Naive thymus-derived CD4-positive, alpha-beta T cell (primary cell): ENCODE measurements around the gene MBNL2. TPM values are rescaled to one million over a fixed set of nuclear protein-coding genes. Genes with fewer than 3 reads are reported as not detected.

Experiments
- ATAC-seq: fragments of 150-1000 bp; cut with Tn5 transposase; 2 replicates; pipeline ENCODE4 v1.10.0; 2021; ENCODE audit warnings: mild to moderate bottlenecking, moderate library complexity
- CTCF ChIA-PET: fragments of 350-600 bp; sonication (Branson Sonifier 250); formaldehyde crosslinking; loops from one replicate; lab custom pipeline; 2021; ENCODE audit warnings: antibody characterized with exemption; lab: Charles Lee
- POLR2A ChIA-PET: fragments of 350-600 bp; sonication (Branson Sonifier 250); formaldehyde crosslinking; loops from one replicate; lab custom pipeline; 2021; ENCODE audit warnings: antibody characterized with exemption, inconsistent platforms; lab: Charles Lee
- DNase-seq, 9 donors: peaks; one replicate each; pipeline versions ENCODE4 v3.0.0 to v3.0.0-alpha.2; 2020 to 2022; ENCODE audit warnings: mixed read lengths in 1 of 9
- H3K27ac ChIP-seq: one replicate; pipeline ENCODE4 v1.7.0; 2013; ENCODE audit warnings: mild to moderate bottlenecking, low read depth, low read length, moderate library complexity
- H3K27me3 ChIP-seq, 2 donors: one replicate each; pipeline ENCODE4 v1.7.0; 2013; ENCODE audit warnings: low read length in 2 of 2, mild to moderate bottlenecking in 2 of 2, moderate library complexity in 2 of 2; ENCODE audit not compliant: control insufficient read depth in 2 of 2, insufficient read depth in 2 of 2
- H3K36me3 ChIP-seq, 3 experiments: 1 replicate in 2 of 3; 2 replicates in 1 of 3; pipeline ENCODE4 v1.7.0; 2013; ENCODE audit warnings: low read length in 3 of 3, mild to moderate bottlenecking in 3 of 3, moderate library complexity in 1 of 3; ENCODE audit not compliant: insufficient read depth in 3 of 3, control insufficient read depth in 2 of 3
- H3K4me1 ChIP-seq, 2 donors: one replicate each; pipeline ENCODE4 v1.7.0; 2013; ENCODE audit warnings: low read length in 2 of 2, mild to moderate bottlenecking in 2 of 2, moderate library complexity in 1 of 2; ENCODE audit not compliant: control insufficient read depth in 2 of 2, insufficient read depth in 2 of 2
- H3K4me3 ChIP-seq: 2 replicates; pipeline ENCODE4 v1.7.0; 2013; ENCODE audit warnings: mild to moderate bottlenecking, low read length
- H3K9me3 ChIP-seq, 3 experiments: 1 replicate in 2 of 3; 2 replicates in 1 of 3; pipeline ENCODE4 v1.7.0; 2013; ENCODE audit warnings: low read length in 3 of 3; ENCODE audit not compliant: control insufficient read depth in 2 of 3
- H3K27ac Mint-ChIP-seq, 9 donors: one replicate each; pipeline ENCODE4 v1.8.0; 2020 to 2022; ENCODE audit warnings: mixed read lengths in 9 of 9, mild to moderate bottlenecking in 8 of 9, moderate library complexity in 5 of 9, inconsistent platforms in 2 of 9
- H3K27me3 Mint-ChIP-seq, 5 donors: one replicate each; pipeline ENCODE4 v1.8.0; 2021 to 2022; ENCODE audit warnings: mixed read lengths in 5 of 5, mild to moderate bottlenecking in 1 of 5
- H3K36me3 Mint-ChIP-seq, 5 donors: one replicate each; pipeline ENCODE4 v1.8.0; 2020 to 2022; ENCODE audit warnings: mixed read lengths in 5 of 5, mild to moderate bottlenecking in 3 of 5, inconsistent platforms in 1 of 5
- H3K4me1 Mint-ChIP-seq, 7 donors: one replicate each; pipeline ENCODE4 v1.8.0; 2020 to 2022; ENCODE audit warnings: mixed read lengths in 7 of 7, mild to moderate bottlenecking in 3 of 7, inconsistent platforms in 1 of 7
- H3K4me3 Mint-ChIP-seq, 10 donors: one replicate each; pipeline ENCODE4 v1.8.0; 2020 to 2022; ENCODE audit warnings: mild to moderate bottlenecking in 10 of 10, mixed read lengths in 10 of 10, moderate library complexity in 6 of 10, inconsistent platforms in 2 of 10
- H3K9me3 Mint-ChIP-seq, 11 donors: one replicate each; pipeline ENCODE4 v1.8.0; 2020 to 2022; ENCODE audit warnings: mixed read lengths in 11 of 11, mild to moderate bottlenecking in 4 of 11, inconsistent platforms in 1 of 11, moderate library complexity in 1 of 11
- intact Hi-C, 2 donors: fragments of 100-400 bp; cut with micrococcal nuclease; formaldehyde crosslinking; loops; one replicate each; pipeline ENCODE4 v1.15.1; 2023
- polyA plus RNA-seq, 2 donors: library from polyadenylated mRNA; unstranded; fragments of 300-500 nt; fragmentation: Illumina TruSeq; gene quantifications; one replicate each; pipeline ENCODE4 v1.2.3, GENCODE V29; 2021
- total RNA-seq, 6 experiments: library from RNA in 5 of 6; stranded (reverse) in 5 of 6; gene quantifications; 1 replicate in 5 of 6; 2 replicates in 1 of 6; pipeline ENCODE4 v1.2.3 and lab custom pipeline; 2021 to 2026

Gene MBNL2
- total and polyA plus RNA-seq, 7 experiments from 2014 or later: 13.4 to 28.6 (median 23.3) TPM

DNA sequence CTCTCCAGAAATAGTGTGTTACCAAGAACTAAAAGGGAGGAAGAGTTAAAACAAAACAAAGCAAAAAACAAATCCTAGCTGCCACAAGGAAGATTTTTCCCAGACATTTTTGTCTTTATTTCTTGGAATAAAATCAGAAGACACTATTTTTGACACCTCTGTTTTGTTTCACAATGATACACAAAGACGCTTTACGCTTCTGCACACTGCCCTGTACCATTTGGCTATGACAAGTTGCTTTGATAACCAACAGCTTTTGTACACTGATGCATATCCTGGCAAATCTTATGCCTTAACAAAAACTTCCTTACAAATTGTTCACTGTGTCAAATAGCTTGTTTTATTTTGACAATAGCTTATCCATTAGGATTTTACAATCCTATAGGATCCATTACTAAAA is 108.3 kb downstream of the MBNL2 start:
- CTCF ChIA-PET: interaction anchor here (0.8 to 3.4 kb wide), 2 partner anchors 10 to 220 kb away, joined by 3 to 9 read pairs; no protein-coding TSS in a partner anchor

DNA sequence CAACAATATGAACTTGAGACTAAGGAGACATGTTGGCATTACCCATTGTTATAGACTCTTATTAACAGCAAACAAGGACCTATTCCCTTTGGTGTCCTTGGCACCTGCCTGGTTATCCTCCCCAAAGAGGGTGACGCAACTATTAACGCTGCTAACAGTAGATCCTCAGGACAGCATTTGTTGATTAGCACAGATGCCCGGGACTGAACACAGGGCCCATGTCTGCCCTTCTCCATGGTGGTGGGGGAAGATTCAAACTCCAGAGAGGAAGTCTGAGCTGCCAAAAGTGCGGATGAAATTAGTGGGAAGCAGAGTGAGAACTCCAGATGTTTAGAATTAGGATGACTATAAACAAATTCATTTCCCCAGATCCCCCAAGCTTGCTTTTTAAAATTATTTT is 110.6 kb downstream of the MBNL2 start:
- no peak overlapping the region for H3K27ac ChIP-seq
- DNase-seq (no peak), ATAC-seq (no peak)
- H3K36me3 ChIP-seq: peaks cover 0 to 22% (median 0%) of the 10 kb centered on the region in 3 experiments
- Mint-ChIP-seq H3K36me3 (peaks cover 0 to 27% (median 7%) of the 10 kb centered on the region in 5 donors), H3K9me3 (no peaks in the 10 kb centered on the region), H3K4me1 (peaks cover 0 to 33% (median 19%) of the 10 kb centered on the region in 7 donors), H3K27me3 (no peaks in the 10 kb centered on the region), H3K27ac (no peak overlapping the region), H3K4me3 (no peak overlapping the region)
- no peaks in the 10 kb centered on the region for H3K9me3 ChIP-seq
- no peaks in the 10 kb centered on the region for H3K4me1 ChIP-seq
- H3K4me3 ChIP-seq: no peak overlapping the region
- ChIA-PET POLR2A (no interaction called here), CTCF (interaction anchor here (3.4 kb wide), 1 partner anchor 222 kb away, joined by 9 read pairs; no protein-coding TSS in a partner anchor)
- H3K27me3 ChIP-seq: no peaks in the 10 kb centered on the region
- intact Hi-C loops: no loop called here

More for the DNA sequence above, 108.3 kb downstream of the MBNL2 start:
- POLR2A ChIA-PET: no interaction called here
- no peaks in the 10 kb centered on the region for H3K27me3 ChIP-seq
- no peak overlapping the region for H3K27ac ChIP-seq
- H3K4me1 ChIP-seq: no peaks in the 10 kb centered on the region
- H3K9me3 Mint-ChIP-seq: no peaks in the 10 kb centered on the region
- no peaks in the 10 kb centered on the region for H3K9me3 ChIP-seq
- ATAC-seq: no peak
- H3K36me3 Mint-ChIP-seq: peaks cover 0 to 26% (median 4%) of the 10 kb centered on the region in 5 donors
- H3K4me3 Mint-ChIP-seq: no peak overlapping the region
- peaks cover 0 to 7% (median 0%) of the 10 kb centered on the region in 3 experiments for H3K36me3 ChIP-seq
- H3K4me3 ChIP-seq: no peak overlapping the region
- no peaks in the 10 kb centered on the region for H3K27me3 Mint-ChIP-seq
- no peak for DNase-seq
- peaks cover 0 to 36% (median 24%) of the 10 kb centered on the region in 7 donors for H3K4me1 Mint-ChIP-seq
- intact Hi-C loops: no loop called here
- H3K27ac Mint-ChIP-seq: no peak overlapping the region

DNA sequence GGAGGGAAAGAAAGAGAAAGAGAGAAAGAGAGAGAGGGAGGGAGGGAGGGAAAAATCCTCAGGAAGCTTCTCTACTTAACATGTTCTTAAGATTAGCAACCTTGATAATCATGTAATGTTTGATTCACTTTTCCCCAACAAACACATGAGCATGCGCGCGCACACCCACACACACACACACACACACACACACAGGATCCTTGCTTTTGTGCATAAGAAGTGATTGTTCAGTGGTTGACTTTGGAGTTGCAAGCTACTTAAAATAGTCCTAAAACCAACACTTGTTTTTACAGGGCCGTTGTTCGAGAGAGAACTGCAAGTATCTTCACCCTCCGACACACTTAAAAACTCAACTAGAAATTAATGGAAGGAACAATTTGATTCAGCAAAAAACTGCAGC is 111.8 kb downstream of the MBNL2 start:
- intact Hi-C loops: no loop called here
- Histone ChIP-seq H3K4me3 (no peak overlapping the region), H3K9me3 (no peaks in the 10 kb centered on the region), H3K27ac (no peak overlapping the region), H3K4me1 (no peaks in the 10 kb centered on the region), H3K27me3 (no peaks in the 10 kb centered on the region), H3K36me3 (peaks cover 0 to 22% (median 0%) of the 10 kb centered on the region in 3 experiments)
- H3K36me3 Mint-ChIP-seq: peaks cover 0 to 27% (median 7%) of the 10 kb centered on the region in 5 donors
- no peaks in the 10 kb centered on the region for H3K9me3 Mint-ChIP-seq
- CTCF ChIA-PET: interaction anchor here (3.4 kb wide), 1 partner anchor 224 kb away, joined by 9 read pairs; no protein-coding TSS in a partner anchor
- H3K27ac Mint-ChIP-seq: no peak overlapping the region
- no peaks in the 10 kb centered on the region for H3K27me3 Mint-ChIP-seq
- ATAC-seq (no peak), DNase-seq (no peak)
- H3K4me1 Mint-ChIP-seq: peaks cover 0 to 29% (median 16%) of the 10 kb centered on the region in 7 donors
- POLR2A ChIA-PET: no interaction called here
- no peak overlapping the region for H3K4me3 Mint-ChIP-seq

DNA sequence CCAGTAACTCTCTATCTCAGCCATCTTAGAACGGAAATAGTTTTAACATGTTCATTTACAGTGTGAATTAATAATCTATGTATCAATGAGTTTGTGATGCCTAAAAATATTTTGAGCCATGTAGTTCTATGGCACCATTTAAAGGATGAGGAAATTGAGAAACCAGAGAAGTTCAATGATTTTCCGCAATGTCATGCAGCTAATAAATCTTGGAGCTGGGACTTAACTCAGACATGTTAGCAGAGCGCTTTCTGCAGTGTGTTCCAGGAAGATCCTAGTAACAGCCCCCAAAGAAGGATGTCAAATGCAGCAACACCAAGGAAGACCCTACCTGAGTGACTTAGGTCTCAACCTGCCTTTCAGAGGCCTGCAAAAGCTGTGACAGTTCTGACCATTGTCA is 112.6 kb downstream of the MBNL2 start:
- Histone ChIP-seq H3K36me3 (peaks cover 0 to 22% (median 0%) of the 10 kb centered on the region in 3 experiments), H3K4me3 (no peak overlapping the region), H3K27me3 (no peaks in the 10 kb centered on the region), H3K4me1 (peaks cover 0 to 3% of the 10 kb centered on the region in 2 donors), H3K27ac (no peak overlapping the region), H3K9me3 (no peaks in the 10 kb centered on the region)
- POLR2A ChIA-PET: interaction anchor here (0.8 kb wide), 1 partner anchor 42 kb away, joined by 5 read pairs; no protein-coding TSS in a partner anchor
- H3K9me3 Mint-ChIP-seq: no peaks in the 10 kb centered on the region
- H3K4me1 Mint-ChIP-seq: peaks cover 0 to 22% (median 11%) of the 10 kb centered on the region in 7 donors
- CTCF ChIA-PET: no interaction called here
- no peak overlapping the region for H3K27ac Mint-ChIP-seq
- ATAC-seq: no peak
- no peak overlapping the region for H3K4me3 Mint-ChIP-seq
- DNase-seq: no peak
- H3K27me3 Mint-ChIP-seq: no peaks in the 10 kb centered on the region
- intact Hi-C loops: no loop called here
- peaks cover 0 to 26% (median 7%) of the 10 kb centered on the region in 5 donors for H3K36me3 Mint-ChIP-seq

DNA sequence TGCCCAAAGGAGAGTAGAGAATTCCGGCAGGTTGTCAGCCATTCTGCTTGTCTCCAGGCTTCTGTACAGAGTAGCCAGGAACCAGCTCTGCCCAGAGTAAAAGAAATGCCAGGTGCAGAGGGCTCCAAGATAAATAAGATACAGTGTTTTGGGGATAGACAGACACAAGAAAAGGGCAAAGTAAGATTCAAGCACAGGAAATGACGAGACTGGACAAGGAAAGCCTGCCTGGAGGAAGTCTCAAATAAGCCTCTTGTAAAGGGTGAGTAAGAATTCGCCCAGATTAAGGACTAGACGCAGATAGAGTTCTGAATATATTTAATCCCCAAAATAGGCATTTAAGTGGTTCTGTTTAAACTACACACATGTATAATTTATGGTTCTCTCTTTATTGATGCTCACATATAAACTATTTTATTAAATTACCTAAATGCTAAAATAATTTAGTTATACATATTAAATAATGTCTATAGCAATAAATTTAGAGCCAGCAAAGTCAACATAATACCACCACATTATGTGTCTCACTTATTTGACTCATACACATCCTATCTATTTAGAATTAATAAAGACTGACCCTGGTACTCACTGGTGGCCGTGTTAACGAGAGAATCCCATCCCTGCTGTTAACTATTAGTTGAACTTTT is 113.5 kb downstream of the MBNL2 start:
- H3K36me3 ChIP-seq: peaks cover 0 to 22% (median 0%) of the 10 kb centered on the region in 3 experiments
- H3K9me3 ChIP-seq: no peaks in the 10 kb centered on the region
- H3K27ac ChIP-seq: no peak overlapping the region
- Mint-ChIP-seq H3K27ac (no peak overlapping the region), H3K9me3 (no peaks in the 10 kb centered on the region), H3K4me1 (peaks cover 0 to 14% (median 6%) of the 10 kb centered on the region in 7 donors), H3K36me3 (peaks cover 0 to 24% (median 7%) of the 10 kb centered on the region in 5 donors), H3K27me3 (no peaks in the 10 kb centered on the region), H3K4me3 (no peak overlapping the region)
- ChIA-PET POLR2A (no interaction called here), CTCF (interaction anchor here (1.8 kb wide), 1 partner anchor 225 kb away, joined by 5 read pairs; no protein-coding TSS in a partner anchor)
- no peak for DNase-seq
- intact Hi-C loops: no loop called here
- H3K27me3 ChIP-seq: no peaks in the 10 kb centered on the region
- H3K4me3 ChIP-seq: no peak overlapping the region
- peaks cover 0 to 3% of the 10 kb centered on the region in 2 donors for H3K4me1 ChIP-seq
- no peak for ATAC-seq

DNA sequence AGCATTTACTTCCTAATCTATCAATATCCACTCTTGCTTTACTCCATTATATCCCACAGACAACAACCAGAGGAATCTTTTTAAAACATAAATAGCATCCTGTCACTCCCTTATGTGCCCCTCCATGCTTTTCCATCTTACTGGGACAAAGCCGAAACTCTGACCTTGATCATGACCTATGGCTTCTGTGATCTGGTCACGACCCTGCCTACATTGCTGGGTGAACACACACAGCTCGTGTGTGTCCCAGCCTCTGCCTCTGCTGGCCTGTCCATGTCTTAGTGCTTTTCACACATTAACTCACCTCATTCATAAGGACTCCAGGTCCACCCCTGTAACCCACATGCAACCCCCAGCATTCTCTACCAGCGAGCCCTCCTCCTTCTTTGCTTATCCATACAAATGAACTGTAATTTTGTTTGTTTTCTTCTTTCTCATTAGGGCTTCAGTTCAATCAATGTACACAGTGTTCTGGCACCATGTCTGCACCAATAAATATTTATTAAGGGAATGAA is 115.9 kb downstream of the MBNL2 start:
- H3K36me3 ChIP-seq: peaks cover 0 to 24% (median 2%) of the 10 kb centered on the region in 3 experiments
- H3K4me3 ChIP-seq: no peak overlapping the region
- ATAC-seq (no peak), DNase-seq (no peak)
- H3K27ac Mint-ChIP-seq: no peak overlapping the region
- H3K4me1 ChIP-seq: peaks cover 0 to 3% of the 10 kb centered on the region in 2 donors
- peaks cover 0 to 8% (median 6%) of the 10 kb centered on the region in 7 donors for H3K4me1 Mint-ChIP-seq
- H3K4me3 Mint-ChIP-seq: no peak overlapping the region
- ChIA-PET CTCF (no interaction called here), POLR2A (no interaction called here)
- no peaks in the 10 kb centered on the region for H3K9me3 Mint-ChIP-seq
- H3K27me3 ChIP-seq: no peaks in the 10 kb centered on the region
- no peaks in the 10 kb centered on the region for H3K27me3 Mint-ChIP-seq
- no peak overlapping the region for H3K27ac ChIP-seq
- intact Hi-C loops: no loop called here
- H3K9me3 ChIP-seq: no peaks in the 10 kb centered on the region
- H3K36me3 Mint-ChIP-seq: peaks cover 0 to 14% (median 7%) of the 10 kb centered on the region in 5 donors
